Osteoblast (primary cell): ENCODE measurements around the gene STX3. TPM values are rescaled to one million over a fixed set of nuclear protein-coding genes. Genes with fewer than 3 reads are reported as not detected.

Experiments used
- DNase-seq: peaks from one replicate; pipeline ENCODE4 v3.0.0; 2011; ENCODE audit warnings: low spot score, mixed read lengths; ENCODE audit not compliant: insufficient read length; ENCODE audit errors: missing footprints
- H2AFZ ChIP-seq: 2 replicates; pipeline ENCODE4 v1.6.0; 2011; ENCODE audit warnings: mild to moderate bottlenecking, low read length
- H3K27ac ChIP-seq: 2 replicates; pipeline ENCODE4 v1.5.1; 2011; ENCODE audit warnings: mild to moderate bottlenecking, low read depth, low read length, moderate library complexity
- H3K27me3 ChIP-seq: 2 replicates; pipeline ENCODE4 v1.6.0; 2012; ENCODE audit warnings: mild to moderate bottlenecking, control low read depth, inconsistent platforms, low read length, moderate library complexity; ENCODE audit not compliant: insufficient read depth
- H3K36me3 ChIP-seq: 2 replicates; pipeline ENCODE4 v1.5.1; 2011; ENCODE audit warnings: mild to moderate bottlenecking, low read length, control low read depth, moderate library complexity; ENCODE audit not compliant: insufficient read depth
- H3K4me1 ChIP-seq: 2 replicates; pipeline ENCODE4 v1.5.1; 2011; ENCODE audit warnings: mild to moderate bottlenecking, low read length, control low read depth, moderate library complexity; ENCODE audit not compliant: insufficient read depth
- H3K4me2 ChIP-seq: 2 replicates; pipeline ENCODE4 v1.6.0; 2011; ENCODE audit warnings: mild to moderate bottlenecking, low read length; ENCODE audit not compliant: insufficient read depth
- H3K4me3 ChIP-seq: fragments of 200-600 bp; sonication (generic); 3 replicates; pipeline ENCODE4 v1.5.1; 2012; ENCODE audit warnings: mild to moderate bottlenecking, low read length, inconsistent platforms; ENCODE audit not compliant: insufficient read depth
- H3K79me2 ChIP-seq: 2 replicates; pipeline ENCODE4 v1.6.0; 2012; ENCODE audit warnings: mild to moderate bottlenecking, low read length, control low read depth, inconsistent platforms; ENCODE audit not compliant: insufficient read depth
- H3K9me3 ChIP-seq: 2 replicates; pipeline ENCODE4 v1.5.1; 2011; ENCODE audit warnings: low read depth, low read length, control low read depth
- H4K20me1 ChIP-seq: 2 replicates; pipeline ENCODE4 v1.6.0; 2012; ENCODE audit warnings: mild to moderate bottlenecking, low read length, control low read depth; ENCODE audit not compliant: insufficient read depth
- total RNA-seq: library from RNA; depleted of rRNA; stranded (reverse); fragments of >200 nt; gene quantifications from 2 replicates; pipeline ENCODE4 v1.2.3, GENCODE V29; 2012
- TF ChIP-seq, protein P1 (sequence below): IDR thresholded peaks from 2 replicates; pipeline ENCODE4 v1.5.1; 2011; ENCODE audit warnings: mild to moderate bottlenecking, low read depth, low read length, moderate library complexity; ENCODE audit errors: extremely low read depth

Gene STX3
- total RNA-seq, 1 donor: 51.4 TPM

DNA sequence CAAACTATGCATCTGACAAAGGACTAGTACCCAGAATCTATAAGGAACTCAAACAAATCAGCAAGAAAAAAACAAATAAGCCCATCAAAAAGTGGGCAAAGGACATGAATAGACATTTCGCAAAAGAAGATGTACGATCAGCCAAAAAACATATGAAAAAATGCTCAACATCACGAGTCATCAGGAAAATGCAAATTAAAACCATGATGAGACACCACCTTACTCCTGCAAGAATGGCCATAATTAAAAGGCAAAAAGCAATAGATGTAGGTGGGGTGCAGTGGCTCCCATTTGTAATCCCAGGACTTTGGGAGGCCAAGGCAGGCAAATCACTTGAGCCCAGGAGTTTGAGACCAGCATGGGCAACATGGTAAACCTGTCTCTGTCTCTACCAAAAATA, 31.1 kb upstream of the STX3 start:
- H3K9me3 ChIP-seq: no peaks in the 10 kb centered on the region
- H3K4me1 ChIP-seq: no peaks in the 10 kb centered on the region
- DNase-seq: no peak
- H4K20me1 ChIP-seq: no peaks in the 10 kb centered on the region
- no peak overlapping the region for H3K4me2 ChIP-seq
- H2AFZ ChIP-seq: no peak overlapping the region
- no peaks in the 10 kb centered on the region for H3K79me2 ChIP-seq
- no peak overlapping the region for H3K4me3 ChIP-seq
- TF ChIP-seq, protein P1, sequence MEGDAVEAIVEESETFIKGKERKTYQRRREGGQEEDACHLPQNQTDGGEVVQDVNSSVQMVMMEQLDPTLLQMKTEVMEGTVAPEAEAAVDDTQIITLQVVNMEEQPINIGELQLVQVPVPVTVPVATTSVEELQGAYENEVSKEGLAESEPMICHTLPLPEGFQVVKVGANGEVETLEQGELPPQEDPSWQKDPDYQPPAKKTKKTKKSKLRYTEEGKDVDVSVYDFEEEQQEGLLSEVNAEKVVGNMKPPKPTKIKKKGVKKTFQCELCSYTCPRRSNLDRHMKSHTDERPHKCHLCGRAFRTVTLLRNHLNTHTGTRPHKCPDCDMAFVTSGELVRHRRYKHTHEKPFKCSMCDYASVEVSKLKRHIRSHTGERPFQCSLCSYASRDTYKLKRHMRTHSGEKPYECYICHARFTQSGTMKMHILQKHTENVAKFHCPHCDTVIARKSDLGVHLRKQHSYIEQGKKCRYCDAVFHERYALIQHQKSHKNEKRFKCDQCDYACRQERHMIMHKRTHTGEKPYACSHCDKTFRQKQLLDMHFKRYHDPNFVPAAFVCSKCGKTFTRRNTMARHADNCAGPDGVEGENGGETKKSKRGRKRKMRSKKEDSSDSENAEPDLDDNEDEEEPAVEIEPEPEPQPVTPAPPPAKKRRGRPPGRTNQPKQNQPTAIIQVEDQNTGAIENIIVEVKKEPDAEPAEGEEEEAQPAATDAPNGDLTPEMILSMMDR: no peak
- H3K27ac ChIP-seq: no peak overlapping the region
- H3K27me3 ChIP-seq: peaks cover 5% of the 10 kb centered on the region
- H3K36me3 ChIP-seq: no peaks in the 10 kb centered on the region

DNA sequence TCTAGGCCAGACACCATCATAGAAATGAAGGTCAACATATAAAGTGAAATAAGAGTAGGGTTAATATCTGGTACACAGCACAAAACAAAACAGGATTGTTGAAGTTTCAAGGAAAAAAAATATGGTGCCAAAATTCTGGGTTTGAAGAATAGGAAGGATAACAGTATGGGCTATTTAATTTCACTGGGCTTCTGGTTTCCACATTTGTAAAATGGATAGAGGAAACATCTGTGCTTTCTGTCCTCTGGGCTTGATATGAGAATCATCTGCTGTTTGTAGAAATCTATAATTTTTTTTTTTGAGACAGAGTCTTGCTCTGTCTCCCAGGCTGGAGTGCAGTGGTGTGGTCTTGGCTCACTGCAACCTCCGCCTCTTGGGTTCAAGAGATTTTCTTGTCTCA, 27.8 kb upstream of the STX3 start:
- TF ChIP-seq, protein P1: no peak
- H3K27me3 ChIP-seq: no peaks in the 10 kb centered on the region
- no peaks in the 10 kb centered on the region for H4K20me1 ChIP-seq
- no peak for DNase-seq
- H3K4me2 ChIP-seq: no peak overlapping the region
- H3K4me3 ChIP-seq: no peak overlapping the region
- no peak overlapping the region for H3K27ac ChIP-seq
- H3K9me3 ChIP-seq: no peaks in the 10 kb centered on the region
- no peak overlapping the region for H2AFZ ChIP-seq
- H3K4me1 ChIP-seq: no peaks in the 10 kb centered on the region
- H3K79me2 ChIP-seq: no peaks in the 10 kb centered on the region
- H3K36me3 ChIP-seq: no peaks in the 10 kb centered on the region

DNA sequence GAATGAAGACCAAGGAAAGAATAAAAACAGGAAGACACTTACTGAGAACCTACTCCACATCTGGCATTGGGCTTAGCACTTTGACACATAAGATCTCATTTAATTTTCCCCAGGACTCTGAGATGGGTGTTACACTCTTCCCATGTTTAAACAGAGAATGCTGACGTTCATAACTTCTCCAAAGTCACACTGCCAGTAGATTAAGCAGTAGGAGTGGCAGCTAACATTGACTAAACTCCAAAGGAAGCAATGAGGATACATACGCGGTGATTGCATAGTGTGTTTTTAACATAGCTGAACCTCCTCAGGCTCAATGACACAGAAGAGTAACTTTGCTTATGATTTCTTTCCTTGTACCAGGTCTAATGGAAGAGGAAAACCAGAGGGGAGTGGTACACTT, 27.0 kb upstream of the STX3 start:
- H3K27me3 ChIP-seq: no peaks in the 10 kb centered on the region
- H3K36me3 ChIP-seq: no peaks in the 10 kb centered on the region
- no peaks in the 10 kb centered on the region for H4K20me1 ChIP-seq
- TF ChIP-seq, protein P1: no peak
- no peak overlapping the region for H3K27ac ChIP-seq
- no peaks in the 10 kb centered on the region for H3K9me3 ChIP-seq
- no peak overlapping the region for H2AFZ ChIP-seq
- no peak overlapping the region for H3K4me3 ChIP-seq
- no peak overlapping the region for H3K4me2 ChIP-seq
- no peaks in the 10 kb centered on the region for H3K4me1 ChIP-seq
- H3K79me2 ChIP-seq: no peaks in the 10 kb centered on the region
- DNase-seq: no peak

DNA sequence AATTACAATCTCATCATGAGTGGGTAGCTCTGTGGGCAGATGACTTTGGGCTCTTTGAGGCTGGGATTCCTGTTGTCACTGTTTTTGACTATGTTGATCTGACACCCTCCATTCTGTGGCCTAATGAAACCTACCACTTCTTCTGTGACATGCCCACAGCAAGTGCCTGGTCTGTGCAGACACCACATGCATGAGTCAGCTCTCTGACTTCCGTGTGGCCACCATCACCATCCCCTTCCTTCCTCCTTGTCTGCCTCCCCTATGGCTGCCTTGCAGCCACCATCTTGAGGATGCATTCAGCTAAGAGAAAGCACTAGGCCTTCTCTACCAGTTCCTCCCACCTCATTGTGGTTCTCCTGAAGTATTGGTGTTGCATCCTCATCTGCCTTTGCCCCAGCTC, 26.3 kb upstream of the STX3 start:
- H3K36me3 ChIP-seq: no peaks in the 10 kb centered on the region
- no peaks in the 10 kb centered on the region for H3K79me2 ChIP-seq
- no peaks in the 10 kb centered on the region for H3K27me3 ChIP-seq
- H3K4me2 ChIP-seq: no peak overlapping the region
- no peaks in the 10 kb centered on the region for H3K9me3 ChIP-seq
- no peak for DNase-seq
- TF ChIP-seq, protein P1: no peak
- peak overlapping the region; percentile 41 for H2AFZ ChIP-seq
- H3K27ac ChIP-seq: no peak overlapping the region
- H3K4me3 ChIP-seq: no peak overlapping the region
- H3K4me1 ChIP-seq: no peaks in the 10 kb centered on the region
- H4K20me1 ChIP-seq: no peaks in the 10 kb centered on the region
